ENCODE measurements around the gene CCDC93.

DNA sequence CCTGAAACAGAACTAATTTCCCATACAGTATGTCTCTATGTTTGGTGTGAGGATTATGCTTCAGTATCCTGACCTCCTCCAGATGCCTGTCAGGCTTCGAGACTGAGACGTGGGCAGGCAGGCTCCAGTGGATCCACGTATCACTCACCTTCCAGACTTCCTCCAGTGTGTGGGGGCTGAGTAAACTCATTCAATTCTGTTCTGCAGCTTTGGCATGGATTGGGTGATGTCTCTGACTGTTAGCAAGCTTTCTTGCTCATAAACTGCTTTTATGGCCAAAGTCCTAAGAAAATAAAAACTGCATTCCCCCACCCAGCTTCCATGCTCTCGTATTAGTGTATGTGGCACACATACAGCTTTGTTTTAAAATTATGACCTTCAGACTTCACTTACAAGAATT is 53.6 kb downstream of the CCDC93 start:
- TF ChIP-seq MYC (IDR thresholded peaks at IDR 0.05; ENCODE audit: low read depth, low read length): no peak
- TF ChIP-seq, protein P1, sequence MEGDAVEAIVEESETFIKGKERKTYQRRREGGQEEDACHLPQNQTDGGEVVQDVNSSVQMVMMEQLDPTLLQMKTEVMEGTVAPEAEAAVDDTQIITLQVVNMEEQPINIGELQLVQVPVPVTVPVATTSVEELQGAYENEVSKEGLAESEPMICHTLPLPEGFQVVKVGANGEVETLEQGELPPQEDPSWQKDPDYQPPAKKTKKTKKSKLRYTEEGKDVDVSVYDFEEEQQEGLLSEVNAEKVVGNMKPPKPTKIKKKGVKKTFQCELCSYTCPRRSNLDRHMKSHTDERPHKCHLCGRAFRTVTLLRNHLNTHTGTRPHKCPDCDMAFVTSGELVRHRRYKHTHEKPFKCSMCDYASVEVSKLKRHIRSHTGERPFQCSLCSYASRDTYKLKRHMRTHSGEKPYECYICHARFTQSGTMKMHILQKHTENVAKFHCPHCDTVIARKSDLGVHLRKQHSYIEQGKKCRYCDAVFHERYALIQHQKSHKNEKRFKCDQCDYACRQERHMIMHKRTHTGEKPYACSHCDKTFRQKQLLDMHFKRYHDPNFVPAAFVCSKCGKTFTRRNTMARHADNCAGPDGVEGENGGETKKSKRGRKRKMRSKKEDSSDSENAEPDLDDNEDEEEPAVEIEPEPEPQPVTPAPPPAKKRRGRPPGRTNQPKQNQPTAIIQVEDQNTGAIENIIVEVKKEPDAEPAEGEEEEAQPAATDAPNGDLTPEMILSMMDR (IDR thresholded peaks at IDR 0.05; ENCODE audit: low read depth, low read length): no peak
